ENCODE data around the gene DGKB.

DNA sequence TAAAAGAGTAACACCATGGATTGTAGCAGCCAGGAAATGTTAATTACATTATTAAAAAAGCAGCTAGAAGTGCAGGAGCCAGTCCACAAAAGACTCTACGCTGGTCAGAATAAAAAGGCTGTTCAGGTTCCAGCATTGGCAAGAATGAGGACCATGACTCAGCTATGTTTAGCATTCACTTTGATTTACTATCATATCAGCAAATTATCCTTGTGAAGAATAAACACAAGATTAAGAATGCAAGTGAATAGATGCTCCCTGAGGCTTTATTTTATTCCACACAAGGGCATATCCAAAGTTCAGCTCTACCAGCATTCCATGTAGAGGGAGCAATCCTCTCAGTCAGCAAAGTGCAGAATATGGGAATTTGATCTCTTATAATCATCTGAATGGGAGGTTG is 13.6 kb downstream of the DGKB start:
- TF ChIP-seq POLR2A (IDR thresholded peaks at IDR 0.05) = no peak
- TF ChIP-seq, protein P1, sequence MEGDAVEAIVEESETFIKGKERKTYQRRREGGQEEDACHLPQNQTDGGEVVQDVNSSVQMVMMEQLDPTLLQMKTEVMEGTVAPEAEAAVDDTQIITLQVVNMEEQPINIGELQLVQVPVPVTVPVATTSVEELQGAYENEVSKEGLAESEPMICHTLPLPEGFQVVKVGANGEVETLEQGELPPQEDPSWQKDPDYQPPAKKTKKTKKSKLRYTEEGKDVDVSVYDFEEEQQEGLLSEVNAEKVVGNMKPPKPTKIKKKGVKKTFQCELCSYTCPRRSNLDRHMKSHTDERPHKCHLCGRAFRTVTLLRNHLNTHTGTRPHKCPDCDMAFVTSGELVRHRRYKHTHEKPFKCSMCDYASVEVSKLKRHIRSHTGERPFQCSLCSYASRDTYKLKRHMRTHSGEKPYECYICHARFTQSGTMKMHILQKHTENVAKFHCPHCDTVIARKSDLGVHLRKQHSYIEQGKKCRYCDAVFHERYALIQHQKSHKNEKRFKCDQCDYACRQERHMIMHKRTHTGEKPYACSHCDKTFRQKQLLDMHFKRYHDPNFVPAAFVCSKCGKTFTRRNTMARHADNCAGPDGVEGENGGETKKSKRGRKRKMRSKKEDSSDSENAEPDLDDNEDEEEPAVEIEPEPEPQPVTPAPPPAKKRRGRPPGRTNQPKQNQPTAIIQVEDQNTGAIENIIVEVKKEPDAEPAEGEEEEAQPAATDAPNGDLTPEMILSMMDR (IDR thresholded peaks at IDR 0.05) = no peak
